ENCODE data around the gene EPHA6.

Gene EPHA6

DNA sequence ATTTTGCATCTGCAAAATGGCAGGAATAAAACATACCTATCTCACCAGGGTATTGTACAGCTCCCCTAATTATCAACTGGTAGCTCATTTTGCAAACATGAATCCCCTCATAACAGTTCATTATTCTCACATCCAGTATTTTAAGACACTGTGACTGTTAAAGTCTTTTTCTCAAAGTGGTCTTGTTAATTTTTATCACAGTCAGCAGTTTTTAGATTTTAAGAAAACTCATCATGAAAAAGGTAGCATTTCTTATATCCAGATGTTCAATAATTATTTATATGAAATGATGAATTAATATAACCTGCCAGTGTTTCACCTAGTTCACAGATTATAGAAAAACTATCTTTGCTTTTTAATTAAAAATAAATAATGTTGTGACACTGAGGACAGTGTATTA lies 595.2 kb downstream of the EPHA6 start:
- Mint-ChIP-seq H3K27ac (no peak overlapping the region), H3K27me3 (ENCODE audit: low read depth) (no peaks in the 10 kb centered on the region), H3K4me3 (no peak overlapping the region), H3K9me3 (no peaks in the 10 kb centered on the region), H3K4me1 (no peaks in the 10 kb centered on the region), H3K36me3 (ENCODE audit: low read depth) (no peaks in the 10 kb centered on the region)
- TF ChIP-seq, protein P1, sequence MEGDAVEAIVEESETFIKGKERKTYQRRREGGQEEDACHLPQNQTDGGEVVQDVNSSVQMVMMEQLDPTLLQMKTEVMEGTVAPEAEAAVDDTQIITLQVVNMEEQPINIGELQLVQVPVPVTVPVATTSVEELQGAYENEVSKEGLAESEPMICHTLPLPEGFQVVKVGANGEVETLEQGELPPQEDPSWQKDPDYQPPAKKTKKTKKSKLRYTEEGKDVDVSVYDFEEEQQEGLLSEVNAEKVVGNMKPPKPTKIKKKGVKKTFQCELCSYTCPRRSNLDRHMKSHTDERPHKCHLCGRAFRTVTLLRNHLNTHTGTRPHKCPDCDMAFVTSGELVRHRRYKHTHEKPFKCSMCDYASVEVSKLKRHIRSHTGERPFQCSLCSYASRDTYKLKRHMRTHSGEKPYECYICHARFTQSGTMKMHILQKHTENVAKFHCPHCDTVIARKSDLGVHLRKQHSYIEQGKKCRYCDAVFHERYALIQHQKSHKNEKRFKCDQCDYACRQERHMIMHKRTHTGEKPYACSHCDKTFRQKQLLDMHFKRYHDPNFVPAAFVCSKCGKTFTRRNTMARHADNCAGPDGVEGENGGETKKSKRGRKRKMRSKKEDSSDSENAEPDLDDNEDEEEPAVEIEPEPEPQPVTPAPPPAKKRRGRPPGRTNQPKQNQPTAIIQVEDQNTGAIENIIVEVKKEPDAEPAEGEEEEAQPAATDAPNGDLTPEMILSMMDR (IDR thresholded peaks at IDR 0.05; ENCODE audit: unreplicated experiment in 3 of 3): no peak

DNA sequence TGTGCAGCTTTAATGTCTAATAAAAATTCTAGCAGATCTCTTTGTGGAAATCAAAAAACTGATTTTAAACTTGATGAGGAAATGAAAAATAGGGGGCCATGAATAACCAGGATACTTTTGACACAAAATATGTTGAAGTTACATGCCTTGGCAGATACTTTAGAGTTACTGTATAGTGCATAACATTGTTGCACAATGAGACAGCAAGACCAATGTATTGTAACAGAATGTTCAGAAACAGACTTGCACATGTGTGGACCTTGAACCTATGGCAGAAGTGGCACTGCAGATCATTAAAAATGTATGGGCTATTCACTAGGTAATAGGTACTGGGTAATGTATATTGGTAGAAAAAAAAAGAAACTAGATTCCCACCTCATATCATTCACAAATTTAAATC lies 607.2 kb downstream of the EPHA6 start:
- no peak overlapping the region for H3K27ac Mint-ChIP-seq
- H3K4me3 Mint-ChIP-seq: no peak overlapping the region
- H3K9me3 Mint-ChIP-seq: peaks cover 20% of the 10 kb centered on the region
- no peaks in the 10 kb centered on the region for H3K4me1 Mint-ChIP-seq
- no peaks in the 10 kb centered on the region for H3K36me3 Mint-ChIP-seq (ENCODE audit: low read depth)
- no peaks in the 10 kb centered on the region for H3K27me3 Mint-ChIP-seq (ENCODE audit: low read depth)
- TF ChIP-seq, protein P1 (IDR thresholded peaks at IDR 0.05; ENCODE audit: unreplicated experiment in 3 of 3): no peak

DNA sequence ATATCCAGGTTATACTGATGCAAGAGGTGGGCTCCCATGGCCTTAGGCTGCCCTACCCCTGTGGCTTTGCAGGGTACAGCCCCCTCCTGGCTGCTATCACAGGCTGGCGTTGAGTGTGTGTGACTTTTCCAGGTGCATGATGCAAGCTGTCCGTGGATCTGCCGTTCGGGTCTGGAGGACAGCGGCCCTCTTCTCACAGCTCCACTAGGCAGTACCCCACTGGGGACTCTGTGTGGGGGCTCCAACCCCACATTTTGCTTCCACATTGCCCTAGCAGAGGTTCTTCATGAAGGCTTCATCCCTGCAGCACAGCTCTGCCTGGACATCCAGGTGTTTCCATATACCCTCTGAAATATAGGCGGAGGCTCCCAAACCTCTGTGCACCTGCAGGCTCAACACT lies 610.6 kb downstream of the EPHA6 start:
- Mint-ChIP-seq H3K4me1 (no peaks in the 10 kb centered on the region), H3K27ac (no peak overlapping the region), H3K27me3 (ENCODE audit: low read depth) (no peaks in the 10 kb centered on the region), H3K9me3 (peaks cover 20% of the 10 kb centered on the region), H3K36me3 (ENCODE audit: low read depth) (no peaks in the 10 kb centered on the region), H3K4me3 (no peak overlapping the region)
- TF ChIP-seq, protein P1 (IDR thresholded peaks at IDR 0.05; ENCODE audit: unreplicated experiment in 3 of 3): no peak

DNA sequence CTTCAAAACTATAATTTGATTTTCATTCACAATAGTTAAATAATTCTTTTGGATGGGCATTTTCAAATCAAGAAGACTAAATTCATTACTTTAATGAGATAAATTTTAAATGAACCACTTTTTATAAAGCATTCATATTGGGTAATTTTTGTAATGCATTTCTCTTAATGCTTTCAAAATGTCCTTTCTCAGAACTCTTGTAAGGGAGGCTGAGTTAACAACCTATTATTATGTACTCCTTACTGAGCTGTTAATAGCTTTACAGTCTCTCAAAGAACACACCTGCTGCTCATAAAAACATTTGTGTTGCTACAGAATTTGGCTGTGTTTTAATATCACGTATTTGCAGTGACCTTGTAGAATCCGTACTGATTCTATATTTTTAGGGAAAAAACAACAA lies 616.2 kb downstream of the EPHA6 start:
- TF ChIP-seq, protein P1 (IDR thresholded peaks at IDR 0.05; ENCODE audit: unreplicated experiment in 3 of 3): no peak
- no peaks in the 10 kb centered on the region for H3K27me3 Mint-ChIP-seq (ENCODE audit: low read depth)

DNA sequence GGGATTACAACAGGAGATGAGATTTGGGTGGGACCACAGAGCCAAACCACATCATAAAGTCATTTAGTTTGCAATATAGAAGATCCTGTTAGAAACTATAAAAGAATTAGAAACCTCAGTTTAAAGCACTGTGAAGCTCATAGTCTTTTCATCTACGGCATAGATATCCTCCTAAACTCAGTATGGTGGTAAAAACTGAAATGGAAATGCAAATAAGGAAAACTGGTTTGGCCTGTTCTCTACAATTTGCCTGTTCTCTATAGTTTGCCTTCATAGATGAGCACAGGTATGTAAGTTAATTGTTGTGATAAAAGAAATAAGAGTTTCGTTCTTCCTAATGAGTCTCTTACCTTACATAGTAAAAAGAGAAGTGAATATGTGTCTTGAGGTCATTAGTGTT lies 618.5 kb downstream of the EPHA6 start:
- Mint-ChIP-seq H3K27me3 (ENCODE audit: low read depth) (no peaks in the 10 kb centered on the region), H3K4me1 (no peaks in the 10 kb centered on the region), H3K27ac (no peak overlapping the region)

More for the DNA sequence above, 616.2 kb downstream of the EPHA6 start:
- H3K9me3 Mint-ChIP-seq: peaks cover 5% of the 10 kb centered on the region
- H3K4me1 Mint-ChIP-seq: no peaks in the 10 kb centered on the region
- H3K36me3 Mint-ChIP-seq (ENCODE audit: low read depth): no peaks in the 10 kb centered on the region
- no peak overlapping the region for H3K27ac Mint-ChIP-seq
- no peak overlapping the region for H3K4me3 Mint-ChIP-seq

DNA sequence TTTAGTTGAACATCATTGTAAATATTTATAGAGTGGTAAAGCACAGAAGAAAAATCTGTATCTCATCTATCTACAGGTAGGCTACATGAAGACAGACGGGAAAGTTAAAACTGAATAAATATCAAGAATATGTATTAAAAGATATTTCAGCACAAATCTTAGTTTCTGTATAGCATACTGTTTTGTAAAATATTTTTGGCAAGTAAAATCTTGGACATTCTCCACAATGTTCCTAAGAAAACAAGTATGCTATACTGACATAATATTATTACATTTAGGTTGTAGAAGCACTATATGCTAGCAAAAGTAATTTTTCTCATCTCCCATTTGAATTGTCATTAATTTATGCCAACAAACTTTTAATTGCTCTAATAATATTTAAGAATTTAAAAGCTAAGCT lies 623.7 kb downstream of the EPHA6 start:
- Mint-ChIP-seq H3K4me3 (no peak overlapping the region), H3K9me3 (no peaks in the 10 kb centered on the region), H3K27ac (no peak overlapping the region), H3K36me3 (ENCODE audit: low read depth) (no peaks in the 10 kb centered on the region), H3K27me3 (ENCODE audit: low read depth) (no peaks in the 10 kb centered on the region), H3K4me1 (no peaks in the 10 kb centered on the region)
- TF ChIP-seq, protein P1 (IDR thresholded peaks at IDR 0.05; ENCODE audit: unreplicated experiment in 3 of 3): no peak

More for the DNA sequence above, 618.5 kb downstream of the EPHA6 start:
- Mint-ChIP-seq H3K9me3 (no peaks in the 10 kb centered on the region), H3K4me3 (no peak overlapping the region), H3K36me3 (ENCODE audit: low read depth) (no peaks in the 10 kb centered on the region)
- TF ChIP-seq, protein P1 (IDR thresholded peaks at IDR 0.05; ENCODE audit: unreplicated experiment in 3 of 3): no peak
